Measurements from ENCODE around the gene PTPN4. TPM values are rescaled to one million over a fixed set of nuclear protein-coding genes. Genes with fewer than 3 reads are reported as not detected.

Gene PTPN4
- total RNA-seq, 1 donor from 2014 or later: 45.4 TPM

GRCh38 chr2:119715409-119716283 is 44.1 kb upstream of the PTPN4 start:
- no peak for DNase-seq
- no peak for TF ChIP-seq CTCF (IDR thresholded peaks at IDR 0.05; ENCODE audit: borderline replicate concordance)

GRCh38 chr2:119716284-119716672 is 43.4 kb upstream of the PTPN4 start:
- Histone ChIP-seq H3K4me3 (no peak overlapping the region), H3K9me3 (replicated peaks) (no peaks in the 10 kb centered on the region), H3K27ac (replicated peaks) (no peak overlapping the region), H3K27me3 (ENCODE audit: low read depth) (no peaks in the 10 kb centered on the region), H3K4me1 (peaks cover 16% of the 10 kb centered on the region), H3K36me3 (no peaks in the 10 kb centered on the region)
- intact Hi-C loops (cut with micrococcal nuclease): no loop called here
- TF ChIP-seq CTCF (IDR thresholded peaks at IDR 0.05; ENCODE audit: borderline replicate concordance): no peak
- no peak for DNase-seq

More at GRCh38 chr2:119715409-119716283, 44.1 kb upstream of the PTPN4 start:
- H3K4me1 ChIP-seq: peaks cover 10% of the 10 kb centered on the region
- H3K9me3 ChIP-seq (replicated peaks): no peaks in the 10 kb centered on the region
- no peaks in the 10 kb centered on the region for H3K27me3 ChIP-seq (ENCODE audit: low read depth)
- H3K36me3 ChIP-seq: no peaks in the 10 kb centered on the region
- no peak overlapping the region for H3K27ac ChIP-seq (replicated peaks)
- H3K4me3 ChIP-seq: no peak overlapping the region
- intact Hi-C loops (cut with micrococcal nuclease): no loop called here

- intact Hi-C loops (cut with micrococcal nuclease): no loop called here
- Histone ChIP-seq H3K27me3 (ENCODE audit: low read depth) (no peaks in the 10 kb centered on the region), H3K4me3 (no peak overlapping the region), H3K9me3 (replicated peaks) (no peaks in the 10 kb centered on the region), H3K27ac (replicated peaks) (no peak overlapping the region), H3K4me1 (peaks cover 22% of the 10 kb centered on the region), H3K36me3 (no peaks in the 10 kb centered on the region)
- TF ChIP-seq CTCF (IDR thresholded peaks at IDR 0.05; ENCODE audit: borderline replicate concordance): no peak
- no peak for DNase-seq
Measured at GRCh38 chr2:119718501-119719260, 41.0 kb upstream of the PTPN4 start.

- no peak for DNase-seq
- H3K9me3 ChIP-seq (replicated peaks): no peaks in the 10 kb centered on the region
- H3K4me3 ChIP-seq: no peak overlapping the region
- TF ChIP-seq CTCF (IDR thresholded peaks at IDR 0.05; ENCODE audit: borderline replicate concordance): no peak
- intact Hi-C loops (cut with micrococcal nuclease): no loop called here
- H3K36me3 ChIP-seq: no peaks in the 10 kb centered on the region
- peaks cover 16% of the 10 kb centered on the region for H3K4me1 ChIP-seq
- no peak overlapping the region for H3K27ac ChIP-seq (replicated peaks)
- H3K27me3 ChIP-seq (ENCODE audit: low read depth): no peaks in the 10 kb centered on the region
Measured at GRCh38 chr2:119719261-119719627, 40.5 kb upstream of the PTPN4 start.

- TF ChIP-seq CTCF (IDR thresholded peaks at IDR 0.05; ENCODE audit: borderline replicate concordance): no peak
- peaks cover 12% of the 10 kb centered on the region for H3K4me1 ChIP-seq
- no peaks in the 10 kb centered on the region for H3K9me3 ChIP-seq (replicated peaks)
- no peaks in the 10 kb centered on the region for H3K36me3 ChIP-seq
- H3K27me3 ChIP-seq (ENCODE audit: low read depth): no peaks in the 10 kb centered on the region
- intact Hi-C loops (cut with micrococcal nuclease): no loop called here
- no peak overlapping the region for H3K4me3 ChIP-seq
- peak overlapping the region; percentile 34 for H3K27ac ChIP-seq (replicated peaks)
- no peak for DNase-seq
Measured at GRCh38 chr2:119721043-119721442, 38.7 kb upstream of the PTPN4 start.
